GM23338 (cell line): Measurements from ENCODE around the gene ARMC9. TPM values are rescaled to one million over a fixed set of nuclear protein-coding genes. Genes with fewer than 3 reads are reported as not detected.

Experiments
- ATAC-seq: fragments of 200-7000 bp; cut with Tn5 transposase; 3 replicates; pipeline ENCODE4 v1.9.1; 2020
- DNase-seq: peaks from one replicate; pipeline ENCODE4 v3.0.0-alpha.2; 2015; ENCODE audit warnings: low spot score
- H2AFZ ChIP-seq: fragments of 200-600 bp; sonication (generic); 2 replicates; pipeline ENCODE4 v1.8.0; 2016; ENCODE audit warnings: antibody characterized with exemption, mild to moderate bottlenecking, moderate library complexity
- H3F3A ChIP-seq: fragments of 200-600 bp; sonication (generic); replicated peaks from 2 replicates; pipeline ENCODE4 v1.8.0; 2017; ENCODE audit warnings: antibody characterized with exemption, mixed run types, low read depth
- H3K27ac ChIP-seq: fragments of 200-600 bp; sonication (generic); 2 replicates; pipeline ENCODE4 v1.6.1; 2016; ENCODE audit warnings: low read depth
- H3K27me3 ChIP-seq: fragments of 200-600 bp; sonication (generic); 2 replicates; pipeline ENCODE4 v1.8.0; 2016; ENCODE audit warnings: mild to moderate bottlenecking, mixed run types, moderate library complexity; ENCODE audit not compliant: insufficient read depth
- H3K36me3 ChIP-seq: fragments of 200-600 bp; sonication (generic); 2 replicates; pipeline ENCODE4 v1.8.0; 2016; ENCODE audit warnings: mild to moderate bottlenecking; ENCODE audit not compliant: insufficient read depth
- H3K4me1 ChIP-seq: fragments of 200-600 bp; sonication (generic); 2 replicates; pipeline ENCODE4 v1.8.0; 2016; ENCODE audit warnings: mild to moderate bottlenecking, moderate library complexity; ENCODE audit not compliant: insufficient read depth
- H3K4me2 ChIP-seq: fragments of 200-600 bp; sonication (generic); 2 replicates; pipeline ENCODE4 v1.7.1; 2017; ENCODE audit warnings: mixed run types
- H3K4me3 ChIP-seq: fragments of 200-600 bp; sonication (generic); 2 replicates; pipeline ENCODE4 v1.6.1; 2016; ENCODE audit warnings: mixed run types
- H3K79me2 ChIP-seq: fragments of 200-600 bp; sonication (generic); replicated peaks from 2 replicates; pipeline ENCODE4 v1.8.0; 2017; ENCODE audit warnings: mild to moderate bottlenecking; ENCODE audit not compliant: insufficient read depth
- H3K9me2 ChIP-seq: fragments of 200-600 bp; sonication (generic); 2 replicates; pipeline ENCODE4 v1.8.0; 2017; ENCODE audit not compliant: insufficient read depth
- H4K20me1 ChIP-seq: fragments of 200-600 bp; sonication (generic); replicated peaks from 2 replicates; pipeline ENCODE4 v1.8.0; 2017; ENCODE audit warnings: mild to moderate bottlenecking; ENCODE audit not compliant: insufficient read depth
- H3K27ac Mint-ChIP-seq: 2 replicates; pipeline ENCODE4 v1.8.0; 2020; ENCODE audit warnings: inconsistent platforms, mild to moderate bottlenecking, moderate library complexity, mixed read lengths
- H3K27me3 Mint-ChIP-seq: 3 replicates; pipeline ENCODE4 v1.8.0; 2022; ENCODE audit warnings: low read depth, mild to moderate bottlenecking, moderate library complexity, mixed read lengths, inconsistent platforms; ENCODE audit not compliant: insufficient read depth, poor library complexity
- H3K36me3 Mint-ChIP-seq: 3 replicates; pipeline ENCODE4 v1.8.0; 2021; ENCODE audit warnings: low read depth, mild to moderate bottlenecking, inconsistent platforms, moderate library complexity, mixed read lengths
- H3K4me1 Mint-ChIP-seq: 3 replicates; pipeline ENCODE4 v1.8.0; 2020; ENCODE audit warnings: mild to moderate bottlenecking, inconsistent platforms, mixed read lengths
- H3K4me3 Mint-ChIP-seq: 3 replicates; pipeline ENCODE4 v1.8.0; 2021; ENCODE audit warnings: moderate library complexity, mild to moderate bottlenecking, inconsistent platforms, mixed read lengths
- H3K9me3 Mint-ChIP-seq: 3 replicates; pipeline ENCODE4 v1.8.0; 2020; ENCODE audit warnings: moderate library complexity, mild to moderate bottlenecking, inconsistent platforms, mixed read lengths
- CREB1 ChIP-seq: fragments of 250-450 bp; sonication (Bioruptor Pico); IDR thresholded peaks from 2 replicates; pipeline ENCODE4 v1.5.0; 2020; ENCODE audit warnings: low read depth, mild to moderate bottlenecking, moderate library complexity
- CTCF ChIP-seq, 2 experiments: fragments of 200-600 bp in 1 of 2; sonication (generic) in 1 of 2; conservative IDR thresholded peaks; 2 replicates each; pipeline versions ENCODE4 v1.5.1 to v1.6.1; 2016 to 2017; ENCODE audit warnings: antibody characterized with exemption in 2 of 2, low read depth in 2 of 2, mild to moderate bottlenecking in 2 of 2, moderate library complexity in 1 of 2
- EZH2 ChIP-seq: fragments of 200-600 bp; sonication (generic); IDR thresholded peaks from one replicate; pipeline ENCODE4 v1.8.0; 2017; ENCODE audit warnings: antibody characterized with exemption, mild to moderate bottlenecking, low read depth; ENCODE audit not compliant: unreplicated experiment
- EZH2phosphoT487 ChIP-seq: fragments of 200-600 bp; sonication (generic); IDR thresholded peaks from one replicate; pipeline ENCODE4 v1.8.1; 2018; ENCODE audit warnings: antibody characterized with exemption; ENCODE audit not compliant: unreplicated experiment
- JUNB ChIP-seq: IDR thresholded peaks from one replicate; pipeline ENCODE4 v1.6.1; 2016; ENCODE audit warnings: antibody characterized with exemption; ENCODE audit not compliant: unreplicated experiment
- POLR2AphosphoS5 ChIP-seq: IDR thresholded peaks from 2 replicates; pipeline ENCODE4 v1.6.1; 2016; ENCODE audit warnings: antibody characterized with exemption, low read depth
- REST ChIP-seq: IDR thresholded peaks from one replicate; pipeline ENCODE4 v1.6.1; 2018; ENCODE audit warnings: antibody characterized with exemption; ENCODE audit not compliant: unreplicated experiment
- STAT1 ChIP-seq: IDR thresholded peaks from one replicate; pipeline ENCODE4 v1.6.1; 2016; ENCODE audit warnings: antibody characterized with exemption; ENCODE audit not compliant: unreplicated experiment
- ZNF114 ChIP-seq: fragments of 250-450 bp; sonication (Bioruptor Pico); IDR thresholded peaks from 2 replicates; pipeline ENCODE4 v1.5.0; 2020; ENCODE audit warnings: mild to moderate bottlenecking, moderate library complexity
- ZNF331 ChIP-seq: fragments of 250-450 bp; sonication (Bioruptor Pico); IDR thresholded peaks from 2 replicates; pipeline ENCODE4 v1.5.0; 2020; ENCODE audit warnings: low read depth, mild to moderate bottlenecking, moderate library complexity
- polyA plus RNA-seq: library from polyadenylated mRNA; unstranded; fragments of >200 nt; fragmentation: Nextera tagmentation; extraction: Ambion mirVana; gene quantifications from 2 replicates; pipeline ENCODE4 v1.2.1, GENCODE V29; 2016
- total RNA-seq: library from RNA; depleted of rRNA; stranded (reverse); fragments of >200 nt; shearing (Covaris generic); gene quantifications from 2 replicates; pipeline ENCODE4 v1.2.3, GENCODE V29; 2014
- TF ChIP-seq, protein P1 (sequence below): fragments of 250-450 bp; sonication (Bioruptor Pico); IDR thresholded peaks from 2 replicates; pipeline ENCODE4 v1.5.0; 2020; ENCODE audit warnings: mild to moderate bottlenecking, moderate library complexity

ARMC9 gene
- total and polyA plus RNA-seq, 2 experiments from 2014 or later, result 29.2 to 56.0 TPM

DNA sequence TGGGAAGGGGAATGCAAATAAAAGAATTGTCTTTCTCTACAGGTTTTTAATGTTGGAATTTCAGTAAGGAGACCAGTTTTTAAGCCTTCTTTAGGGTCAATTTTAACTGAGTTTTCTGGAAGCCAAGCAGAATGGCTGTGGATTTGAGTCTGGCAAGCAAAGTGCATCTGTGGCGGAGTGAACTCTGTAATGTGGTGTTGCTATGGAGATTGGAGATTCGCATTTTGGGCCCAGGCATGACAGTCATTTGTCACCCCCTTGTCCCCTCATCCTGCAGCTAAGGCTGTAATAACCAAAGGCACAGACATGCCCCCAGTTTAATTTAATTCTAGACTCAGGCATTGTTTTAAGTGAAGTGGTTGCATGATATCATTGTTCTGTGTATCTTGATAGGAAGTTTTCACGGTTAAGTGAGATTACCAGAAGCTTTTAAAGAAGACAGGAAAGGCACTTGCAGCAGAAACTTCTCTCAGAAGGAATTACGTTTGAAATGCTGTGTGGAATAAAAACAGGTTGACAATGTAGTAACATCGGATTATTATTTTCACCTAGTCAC, 30.6 kb downstream of the ARMC9 start:
- H3K27ac Mint-ChIP-seq, result peak overlapping the region; percentile 29
- ATAC-seq (no peak), DNase-seq (no peak)
- Histone ChIP-seq H3K27ac (peak overlapping the region; percentile 51), H3K27me3 (no peaks in the 10 kb centered on the region), H2AFZ (no peak overlapping the region), H3K4me1 (peaks cover 11% of the 10 kb centered on the region), H3K36me3 (no peaks in the 10 kb centered on the region), H3K4me3 (no peak overlapping the region), H4K20me1 (no peaks in the 10 kb centered on the region), H3K79me2 (no peaks in the 10 kb centered on the region), H3F3A (peaks cover 4% of the 10 kb centered on the region; the same call in 1 of the 2 replicates), H3K4me2 (peak overlapping the region; percentile 49), H3K9me2 (no peaks in the 10 kb centered on the region)
- TF ChIP-seq CREB1 (CRISPR knock-in tag) (no peak), CTCF (conservative IDR thresholded peaks at IDR 0.05; ENCODE audit: low read depth in 2 of 2) (no peak), ZNF331 (CRISPR knock-in tag) (no peak), STAT1 (no peak), REST (no peak), EZH2phosphoT487 (no peak), EZH2 (no peak), POLR2AphosphoS5 (no peak), JUNB (no peak), ZNF114 (CRISPR knock-in tag) (no peak)
- TF ChIP-seq, protein P1, sequence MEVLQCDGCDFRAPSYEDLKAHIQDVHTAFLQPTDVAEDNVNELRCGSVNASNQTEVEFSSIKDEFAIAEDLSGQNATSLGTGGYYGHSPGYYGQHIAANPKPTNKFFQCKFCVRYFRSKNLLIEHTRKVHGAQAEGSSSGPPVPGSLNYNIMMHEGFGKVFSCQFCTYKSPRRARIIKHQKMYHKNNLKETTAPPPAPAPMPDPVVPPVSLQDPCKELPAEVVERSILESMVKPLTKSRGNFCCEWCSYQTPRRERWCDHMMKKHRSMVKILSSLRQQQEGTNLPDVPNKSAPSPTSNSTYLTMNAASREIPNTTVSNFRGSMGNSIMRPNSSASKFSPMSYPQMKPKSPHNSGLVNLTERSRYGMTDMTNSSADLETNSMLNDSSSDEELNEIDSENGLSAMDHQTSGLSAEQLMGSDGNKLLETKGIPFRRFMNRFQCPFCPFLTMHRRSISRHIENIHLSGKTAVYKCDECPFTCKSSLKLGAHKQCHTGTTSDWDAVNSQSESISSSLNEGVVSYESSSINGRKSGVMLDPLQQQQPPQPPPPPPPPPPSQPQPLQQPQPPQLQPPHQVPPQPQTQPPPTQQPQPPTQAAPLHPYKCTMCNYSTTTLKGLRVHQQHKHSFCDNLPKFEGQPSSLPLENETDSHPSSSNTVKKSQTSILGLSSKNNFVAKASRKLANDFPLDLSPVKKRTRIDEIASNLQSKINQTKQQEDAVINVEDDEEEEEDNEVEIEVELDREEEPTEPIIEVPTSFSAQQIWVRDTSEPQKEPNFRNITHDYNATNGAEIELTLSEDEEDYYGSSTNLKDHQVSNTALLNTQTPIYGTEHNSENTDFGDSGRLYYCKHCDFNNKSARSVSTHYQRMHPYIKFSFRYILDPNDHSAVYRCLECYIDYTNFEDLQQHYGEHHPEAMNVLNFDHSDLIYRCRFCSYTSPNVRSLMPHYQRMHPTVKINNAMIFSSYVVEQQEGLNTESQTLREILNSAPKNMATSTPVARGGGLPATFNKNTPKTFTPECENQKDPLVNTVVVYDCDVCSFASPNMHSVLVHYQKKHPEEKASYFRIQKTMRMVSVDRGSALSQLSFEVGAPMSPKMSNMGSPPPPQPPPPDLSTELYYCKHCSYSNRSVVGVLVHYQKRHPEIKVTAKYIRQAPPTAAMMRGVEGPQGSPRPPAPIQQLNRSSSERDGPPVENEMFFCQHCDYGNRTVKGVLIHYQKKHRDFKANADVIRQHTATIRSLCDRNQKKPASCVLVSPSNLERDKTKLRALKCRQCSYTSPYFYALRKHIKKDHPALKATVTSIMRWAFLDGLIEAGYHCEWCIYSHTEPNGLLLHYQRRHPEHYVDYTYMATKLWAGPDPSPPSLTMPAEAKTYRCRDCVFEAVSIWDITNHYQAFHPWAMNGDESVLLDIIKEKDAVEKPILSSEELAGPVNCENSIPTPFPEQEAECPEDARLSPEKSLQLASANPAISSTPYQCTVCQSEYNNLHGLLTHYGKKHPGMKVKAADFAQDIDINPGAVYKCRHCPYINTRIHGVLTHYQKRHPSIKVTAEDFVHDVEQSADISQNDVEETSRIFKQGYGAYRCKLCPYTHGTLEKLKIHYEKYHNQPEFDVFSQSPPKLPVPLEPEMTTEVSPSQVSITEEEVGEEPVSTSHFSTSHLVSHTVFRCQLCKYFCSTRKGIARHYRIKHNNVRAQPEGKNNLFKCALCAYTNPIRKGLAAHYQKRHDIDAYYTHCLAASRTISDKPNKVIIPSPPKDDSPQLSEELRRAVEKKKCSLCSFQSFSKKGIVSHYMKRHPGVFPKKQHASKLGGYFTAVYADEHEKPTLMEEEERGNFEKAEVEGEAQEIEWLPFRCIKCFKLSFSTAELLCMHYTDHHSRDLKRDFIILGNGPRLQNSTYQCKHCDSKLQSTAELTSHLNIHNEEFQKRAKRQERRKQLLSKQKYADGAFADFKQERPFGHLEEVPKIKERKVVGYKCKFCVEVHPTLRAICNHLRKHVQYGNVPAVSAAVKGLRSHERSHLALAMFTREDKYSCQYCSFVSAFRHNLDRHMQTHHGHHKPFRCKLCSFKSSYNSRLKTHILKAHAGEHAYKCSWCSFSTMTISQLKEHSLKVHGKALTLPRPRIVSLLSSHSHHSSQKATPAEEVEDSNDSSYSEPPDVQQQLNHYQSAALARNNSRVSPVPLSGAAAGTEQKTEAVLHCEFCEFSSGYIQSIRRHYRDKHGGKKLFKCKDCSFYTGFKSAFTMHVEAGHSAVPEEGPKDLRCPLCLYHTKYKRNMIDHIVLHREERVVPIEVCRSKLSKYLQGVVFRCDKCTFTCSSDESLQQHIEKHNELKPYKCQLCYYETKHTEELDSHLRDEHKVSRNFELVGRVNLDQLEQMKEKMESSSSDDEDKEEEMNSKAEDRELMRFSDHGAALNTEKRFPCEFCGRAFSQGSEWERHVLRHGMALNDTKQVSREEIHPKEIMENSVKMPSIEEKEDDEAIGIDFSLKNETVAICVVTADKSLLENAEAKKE (CRISPR knock-in tag), result no peak
- peaks cover 16% of the 10 kb centered on the region for H3K4me1 Mint-ChIP-seq
- 0 out of 3 replicates have a peak, but pooled peaks cover 3% of the 10 kb centered on the region for H3K36me3 Mint-ChIP-seq
- H3K9me3 Mint-ChIP-seq, result no peaks in the 10 kb centered on the region
- peaks cover 11% of the 10 kb centered on the region for H3K27me3 Mint-ChIP-seq
- no peak overlapping the region for H3K4me3 Mint-ChIP-seq
